PC-3 (cell line): ENCODE results near the gene ZNF407. TPM values are rescaled to one million over a fixed set of nuclear protein-coding genes. Genes with fewer than 3 reads are reported as not detected.

Experiments
- ATAC-seq: fragments of 200-7000 bp; cut with Tn5 transposase; 2 replicates; pipeline ENCODE4 v1.9.1; 2020; ENCODE audit warnings: mild to moderate bottlenecking, moderate library complexity
- BruUV-seq: library from RNA; stranded (reverse); fragments of 400-500 nt; replicated peaks from 2 replicates; lab custom pipeline; 2021; lab: Mats Ljungman, UMichigan
- CTCF ChIA-PET: fragments of 300-600 bp; sonication (Branson Sonifier 250); formaldehyde crosslinking; loops from one replicate; lab custom pipeline; 2022; ENCODE audit warnings: antibody characterized with exemption; lab: Charles Lee
- POLR2A ChIA-PET: fragments of 300-600 bp; sonication (Branson Sonifier 250); formaldehyde crosslinking; loops from one replicate; lab custom pipeline; 2022; ENCODE audit warnings: antibody characterized with exemption; ENCODE audit not compliant: unreplicated experiment; lab: Charles Lee
- DNase-seq: peaks from one replicate; pipeline ENCODE4 v3.0.0-alpha.2; 2015
- H2AFZ ChIP-seq: fragments of 300-600 bp; sonication (generic); 2 replicates; pipeline ENCODE4 v1.6.0; 2016; ENCODE audit warnings: antibody characterized with exemption, low read length
- H3F3A ChIP-seq: fragments of 300-600 bp; sonication (generic); one replicate; pipeline ENCODE4 v1.6.0; 2017; ENCODE audit warnings: antibody characterized with exemption, low read length, control low read depth, mild to moderate bottlenecking; ENCODE audit not compliant: unreplicated experiment
- H3K27ac ChIP-seq: fragments of 300-600 bp; sonication (generic); 2 replicates; pipeline ENCODE4 v1.5.1; 2016; ENCODE audit warnings: mild to moderate bottlenecking, low read length
- H3K27me3 ChIP-seq: fragments of 300-600 bp; sonication (generic); 2 replicates; pipeline ENCODE4 v1.6.1; 2016; ENCODE audit warnings: low read length, mixed read lengths
- H3K36me3 ChIP-seq: fragments of 300-600 bp; sonication (generic); 2 replicates; pipeline ENCODE4 v1.6.1; 2016; ENCODE audit warnings: low read depth, mixed run types, low read length, mixed read lengths
- H3K4me1 ChIP-seq: fragments of 300-600 bp; sonication (generic); 2 replicates; pipeline ENCODE4 v1.5.1; 2016; ENCODE audit warnings: low read length; ENCODE audit not compliant: insufficient read depth
- H3K4me2 ChIP-seq: fragments of 300-600 bp; sonication (generic); 2 replicates; pipeline ENCODE4 v1.6.0; 2016; ENCODE audit warnings: low read length
- H3K4me3 ChIP-seq: fragments of 300-600 bp; sonication (generic); 2 replicates; pipeline ENCODE4 v1.5.1; 2016; ENCODE audit warnings: mild to moderate bottlenecking, low read length, mixed read lengths
- H3K79me2 ChIP-seq: fragments of 300-600 bp; sonication (generic); 2 replicates; pipeline ENCODE4 v1.6.1; 2017; ENCODE audit warnings: low read length, mixed read lengths
- H3K9ac ChIP-seq: fragments of 300-600 bp; sonication (generic); 2 replicates; pipeline ENCODE4 v1.6.0; 2016; ENCODE audit warnings: mild to moderate bottlenecking, low read length
- H3K9me2 ChIP-seq: fragments of 300-600 bp; sonication (generic); replicated peaks from 2 replicates; pipeline ENCODE4 v1.6.1; 2016; ENCODE audit warnings: mixed run types, low read length, mixed read lengths
- H3K9me3 ChIP-seq: fragments of 300-600 bp; sonication (generic); 2 replicates; pipeline ENCODE4 v1.6.1; 2016; ENCODE audit warnings: low read length, mixed read lengths
- H4K20me1 ChIP-seq: fragments of 300-600 bp; sonication (generic); 2 replicates; pipeline ENCODE4 v1.6.1; 2016; ENCODE audit warnings: low read length, mixed read lengths
- CTCF ChIP-seq: fragments of 300-600 bp; sonication (generic); conservative IDR thresholded peaks from 2 replicates; pipeline ENCODE4 v1.5.1; 2017; ENCODE audit warnings: antibody characterized with exemption, low read depth, mild to moderate bottlenecking, low read length
- EZH2 ChIP-seq: fragments of 300-600 bp; sonication (generic); IDR thresholded peaks from one replicate; pipeline ENCODE4 v1.6.1; 2017; ENCODE audit warnings: antibody characterized with exemption, mild to moderate bottlenecking, low read length; ENCODE audit not compliant: unreplicated experiment
- EZH2phosphoT487 ChIP-seq: fragments of 300-600 bp; sonication (generic); IDR thresholded peaks from 2 replicates; pipeline ENCODE4 v1.6.1; 2018; ENCODE audit warnings: mild to moderate bottlenecking, antibody characterized with exemption, low read length, borderline replicate concordance
- intact Hi-C: fragments of 100-400 bp; cut with micrococcal nuclease; formaldehyde crosslinking; loops from 2 replicates; pipeline ENCODE4 v1.9.0; 2023
- total RNA-seq: library from RNA; depleted of rRNA; stranded (reverse); fragments of >200 nt; gene quantifications from 2 replicates; pipeline ENCODE4 v1.2.3, GENCODE V29; 2014

The ZNF407 gene
- total RNA-seq, 1 experiment from 2014 or later, result 9.3 TPM

- DNase-seq, result no peak
- BruUV-seq, result no TSS peak
- POLR2A ChIA-PET, result no interaction called here
- no peak overlapping the region for H3K4me2 ChIP-seq
- intact Hi-C loops, result no loop called here
- H4K20me1 ChIP-seq, result no peaks in the 10 kb centered on the region
- no peaks in the 10 kb centered on the region for H3K36me3 ChIP-seq
- no peaks in the 10 kb centered on the region for H3K79me2 ChIP-seq
- H3F3A ChIP-seq, result no peaks in the 10 kb centered on the region
- H3K27me3 ChIP-seq, result no peaks in the 10 kb centered on the region
- no peak overlapping the region for H3K9ac ChIP-seq
- H3K9me3 ChIP-seq, result no peaks in the 10 kb centered on the region
- CTCF ChIA-PET, result no interaction called here
- no peaks in the 10 kb centered on the region for H3K9me2 ChIP-seq
- no peak for ATAC-seq
- TF ChIP-seq EZH2phosphoT487, result no peak
- no peak for TF ChIP-seq EZH2
- TF ChIP-seq CTCF, result no peak
- no peak overlapping the region for H2AFZ ChIP-seq
- no peak overlapping the region for H3K4me3 ChIP-seq
- H3K27ac ChIP-seq, result no peak overlapping the region
- no peaks in the 10 kb centered on the region for H3K4me1 ChIP-seq
Measured at GRCh38 chr18:74976331-74976909, 378.8 kb downstream of the ZNF407 start.

DNA sequence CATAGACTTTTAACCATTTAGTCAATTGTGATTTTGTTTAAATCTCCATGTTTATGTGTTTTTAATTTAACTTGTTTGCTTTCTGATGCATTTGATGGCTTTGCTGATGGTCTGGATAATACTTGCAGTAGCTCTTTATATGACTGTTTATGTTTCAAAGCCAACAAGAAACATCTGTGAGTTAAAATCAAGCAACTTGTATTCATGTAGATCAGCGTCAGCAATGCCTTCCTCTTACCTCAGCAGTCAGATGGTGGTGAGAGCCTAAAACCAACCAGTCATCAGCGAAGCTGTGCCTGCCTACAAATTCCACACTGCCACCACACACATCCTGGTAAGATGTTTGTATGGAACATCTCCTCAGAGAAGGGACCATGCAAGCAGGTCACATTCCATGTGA lies 379.4 kb downstream of the ZNF407 start:
- Histone ChIP-seq H3K79me2 (no peaks in the 10 kb centered on the region), H3K9me3 (no peaks in the 10 kb centered on the region), H2AFZ (no peak overlapping the region), H3K9ac (no peak overlapping the region), H3K27me3 (no peaks in the 10 kb centered on the region), H3K36me3 (no peaks in the 10 kb centered on the region), H3K4me3 (no peak overlapping the region), H3K9me2 (no peaks in the 10 kb centered on the region), H3K4me1 (no peaks in the 10 kb centered on the region), H3F3A (no peaks in the 10 kb centered on the region), H3K27ac (no peak overlapping the region), H4K20me1 (no peaks in the 10 kb centered on the region), H3K4me2 (no peak overlapping the region)
- intact Hi-C loops, result no loop called here
- BruUV-seq, result no TSS peak
- DNase-seq, result no peak
- TF ChIP-seq CTCF (no peak), EZH2 (no peak), EZH2phosphoT487 (no peak)
- ChIA-PET CTCF (no interaction called here), POLR2A (no interaction called here)
- ATAC-seq, result no peak

- Histone ChIP-seq H3F3A (no peaks in the 10 kb centered on the region), H3K4me2 (no peak overlapping the region), H3K4me1 (no peaks in the 10 kb centered on the region), H2AFZ (no peak overlapping the region), H3K27me3 (no peaks in the 10 kb centered on the region), H3K4me3 (no peak overlapping the region), H4K20me1 (no peaks in the 10 kb centered on the region), H3K9me3 (no peaks in the 10 kb centered on the region), H3K27ac (no peak overlapping the region), H3K9ac (no peak overlapping the region), H3K9me2 (no peaks in the 10 kb centered on the region), H3K36me3 (no peaks in the 10 kb centered on the region), H3K79me2 (no peaks in the 10 kb centered on the region)
- CTCF ChIA-PET, result no interaction called here
- POLR2A ChIA-PET, result no interaction called here
- intact Hi-C loops, result no loop called here
- no peak for TF ChIP-seq CTCF
- TF ChIP-seq EZH2phosphoT487, result no peak
- no peak for TF ChIP-seq EZH2
- no peak for DNase-seq
- no TSS peak for BruUV-seq
- ATAC-seq, result no peak
Measured at GRCh38 chr18:74980669-74981068, 383.0 kb downstream of the ZNF407 start.
